Sigmoid colon (tissue), 7 donors: ENCODE results near the gene ASIC3. TPM values are rescaled to one million over a fixed set of nuclear protein-coding genes. Genes with fewer than 3 reads are reported as not detected.
A peak's percentile ranks its signal among the peaks of the same experiment; 100 is the strongest.

Source experiments
- DNase-seq: peaks from one replicate; pipeline ENCODE4 v3.0.0-alpha.2; 2019
- H3K27ac ChIP-seq, 4 donors: fragments of 200-600 bp; sonication (generic); one replicate each; pipeline ENCODE4 v1.5.1; 2016 to 2019; ENCODE audit warnings: mild to moderate bottlenecking in 1 of 4
- H3K27me3 ChIP-seq, 3 donors: fragments of 200-600 bp; sonication (generic); one replicate each; pipeline ENCODE4 v1.5.1; 2019; ENCODE audit warnings: mild to moderate bottlenecking in 1 of 3
- H3K36me3 ChIP-seq, 4 donors: fragments of 200-600 bp; sonication (generic); one replicate each; pipeline ENCODE4 v1.5.1; 2016 to 2019
- H3K4me1 ChIP-seq, 4 donors: fragments of 200-600 bp; sonication (generic); one replicate each; pipeline ENCODE4 v1.5.1; 2017 to 2019
- H3K4me3 ChIP-seq, 4 donors: fragments of 200-600 bp; sonication (generic); one replicate each; pipeline ENCODE4 v1.5.1; 2017 to 2019; ENCODE audit warnings: mild to moderate bottlenecking in 2 of 4, moderate library complexity in 1 of 4
- H3K9me3 ChIP-seq, 4 donors: fragments of 200-600 bp in 3 of 4; sonication (generic) in 3 of 4; one replicate each; pipeline versions ENCODE4 v1.5.1 to v1.6.1; 2013 to 2019
- EP300 ChIP-seq, 4 donors: sonication (generic); formaldehyde crosslinking; IDR thresholded peaks; one replicate each; pipeline ENCODE4 v1.6.1; 2017; ENCODE audit warnings: antibody characterized with exemption in 4 of 4
- POLR2A ChIP-seq, 2 donors: fragments of 450-650 bp; IDR thresholded peaks; one replicate each; pipeline ENCODE4 v1.6.1; 2016; ENCODE audit warnings: antibody characterized with exemption in 2 of 2, mild to moderate bottlenecking in 2 of 2, moderate library complexity in 2 of 2
- POLR2AphosphoS5 ChIP-seq, 4 donors: sonication (generic); formaldehyde crosslinking; IDR thresholded peaks; one replicate each; pipeline ENCODE4 v1.6.1; 2017; ENCODE audit warnings: antibody characterized with exemption in 4 of 4
- WGBS, 2 donors: extraction: QIAGEN DNeasy Blood & Tissue Kit; methylation state at CpG; one replicate each; pipeline ENCODE4 v1.1.7; 2013; 5-methylcytosine and 5-hydroxymethylcytosine counted together
- intact Hi-C: fragments of 100-400 bp; cut with DNase I; formaldehyde crosslinking; loops from one replicate; pipeline ENCODE4 v1.15.1; 2023
- polyA plus RNA-seq, 3 donors: library from polyadenylated mRNA; stranded (reverse); fragments of 200-250 nt; gene quantifications; one replicate each; pipeline ENCODE4 v1.2.3, GENCODE V29; 2013
- total RNA-seq, 4 donors: library from RNA; depleted of rRNA; stranded (reverse); fragments of >200 nt; gene quantifications; one replicate each; pipeline ENCODE4 v1.1.0, GENCODE V29; 2016
- TF ChIP-seq, protein P1 (sequence below), 4 experiments: fragments of 450-650 bp in 3 of 4; fragments of 200-600 bp in 1 of 4; IDR thresholded peaks; one replicate each; pipeline ENCODE4 v1.5.1; 2016 to 2019; ENCODE audit warnings: antibody characterized with exemption in 4 of 4, mild to moderate bottlenecking in 3 of 4, moderate library complexity in 2 of 4
- donor health status: healthy with polysubstance abuse.
- donor health status: Bipolar disorder and iron deficiency.
- donor health status: healthy.

Gene ASIC3
- total and polyA plus RNA-seq, 7 donors, result 0.46 to 8.6 (median 3.1) TPM

GRCh38 chr7:151086802-151087244, 38.5 kb downstream of the ASIC3 start:
- WGBS, 2 donors, result 1% methylated on average over 52 to 55 of the region's 56 CpGs
- DNase-seq, result no peak
- Histone ChIP-seq H3K27me3 (no peaks in the 10 kb centered on the region), H3K9me3 (no peaks in the 10 kb centered on the region), H3K4me1 (peaks cover 0 to 72% (median 67%) of the 10 kb centered on the region in 4 donors), H3K4me3 (peak overlapping the region; percentile 59 to 89 (median 74)), H3K27ac (peak overlapping the region; percentile 86 to 96 (median 88)), H3K36me3 (peaks cover 0 to under 1% (median 0%) of the 10 kb centered on the region in 4 donors)
- intact Hi-C loops, result loop anchor here (1.0 to 5.0 kb wide), 3 partner anchors 24 to 110 kb away; partner anchors contain the start of genes KCNH2 and SLC4A2
- TF ChIP-seq, protein P1, sequence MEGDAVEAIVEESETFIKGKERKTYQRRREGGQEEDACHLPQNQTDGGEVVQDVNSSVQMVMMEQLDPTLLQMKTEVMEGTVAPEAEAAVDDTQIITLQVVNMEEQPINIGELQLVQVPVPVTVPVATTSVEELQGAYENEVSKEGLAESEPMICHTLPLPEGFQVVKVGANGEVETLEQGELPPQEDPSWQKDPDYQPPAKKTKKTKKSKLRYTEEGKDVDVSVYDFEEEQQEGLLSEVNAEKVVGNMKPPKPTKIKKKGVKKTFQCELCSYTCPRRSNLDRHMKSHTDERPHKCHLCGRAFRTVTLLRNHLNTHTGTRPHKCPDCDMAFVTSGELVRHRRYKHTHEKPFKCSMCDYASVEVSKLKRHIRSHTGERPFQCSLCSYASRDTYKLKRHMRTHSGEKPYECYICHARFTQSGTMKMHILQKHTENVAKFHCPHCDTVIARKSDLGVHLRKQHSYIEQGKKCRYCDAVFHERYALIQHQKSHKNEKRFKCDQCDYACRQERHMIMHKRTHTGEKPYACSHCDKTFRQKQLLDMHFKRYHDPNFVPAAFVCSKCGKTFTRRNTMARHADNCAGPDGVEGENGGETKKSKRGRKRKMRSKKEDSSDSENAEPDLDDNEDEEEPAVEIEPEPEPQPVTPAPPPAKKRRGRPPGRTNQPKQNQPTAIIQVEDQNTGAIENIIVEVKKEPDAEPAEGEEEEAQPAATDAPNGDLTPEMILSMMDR (IDR thresholded peaks at IDR 0.05), result no peak
- no peak for TF ChIP-seq POLR2A (IDR thresholded peaks at IDR 0.05)
- TF ChIP-seq POLR2AphosphoS5 (IDR thresholded peaks at IDR 0.05), result no peak
- TF ChIP-seq EP300 (IDR thresholded peaks at IDR 0.05), result no peak

DNA sequence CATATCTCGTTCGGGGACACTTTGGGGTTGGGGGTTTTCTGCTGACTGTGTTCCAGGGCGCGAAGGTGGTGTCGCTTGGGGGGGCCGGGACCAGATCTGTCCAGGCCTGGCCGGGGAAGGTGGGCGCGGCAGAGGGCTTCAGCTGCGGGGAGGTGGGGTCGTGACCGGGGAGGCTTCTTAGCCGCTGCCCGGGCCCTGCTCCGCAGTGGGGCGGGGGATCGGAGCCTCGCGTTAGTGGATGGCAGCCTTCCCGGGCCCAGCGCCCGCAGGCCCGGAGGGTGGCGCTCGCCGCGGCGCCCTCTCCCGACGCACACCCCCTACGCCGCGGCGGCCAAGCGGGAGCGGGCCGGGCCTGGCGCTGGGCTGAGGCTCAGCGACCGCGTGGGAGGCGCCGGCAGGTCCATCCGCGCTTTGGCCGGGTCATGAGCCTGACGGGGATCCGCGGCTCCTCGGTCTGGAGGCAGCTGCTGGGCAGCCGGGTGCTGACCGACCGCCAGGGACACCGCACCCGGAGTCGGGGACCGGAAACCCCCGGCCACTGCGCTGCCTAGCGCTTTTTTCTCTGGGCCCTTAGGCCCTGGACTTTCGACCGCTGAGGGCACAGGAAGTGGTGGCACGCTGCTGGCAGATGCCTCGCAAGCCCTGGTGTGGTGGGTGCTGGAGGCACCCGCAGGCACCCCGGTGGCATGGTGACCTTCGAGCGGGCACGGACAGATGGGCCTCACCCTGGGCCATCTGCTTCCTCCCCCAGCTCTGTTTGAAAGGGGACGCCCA, 39.1 kb downstream of the ASIC3 start:
- Histone ChIP-seq H3K4me3 (peak overlapping the region; percentile 59 to 89 (median 74)), H3K9me3 (no peaks in the 10 kb centered on the region), H3K27ac (peak overlapping the region; percentile 86 to 96 (median 88)), H3K36me3 (peaks cover 0 to 3% (median under 1%) of the 10 kb centered on the region in 4 donors), H3K4me1 (peaks cover 0 to 68% (median 63%) of the 10 kb centered on the region in 4 donors), H3K27me3 (no peaks in the 10 kb centered on the region)
- WGBS, 2 donors, result 1 to 2% methylated on average over 70 of the region's 70 CpGs
- TF ChIP-seq, protein P1 (IDR thresholded peaks at IDR 0.05), result peak in 2 of 4 experiments; percentile 2 to 13
- no peak for TF ChIP-seq EP300 (IDR thresholded peaks at IDR 0.05)
- TF ChIP-seq POLR2AphosphoS5 (IDR thresholded peaks at IDR 0.05), result peak in 1 of 4 donors; percentile 48
- intact Hi-C loops, result loop anchor here (1.0 to 5.0 kb wide), 2 partner anchors 24 to 110 kb away; partner anchors contain the start of gene KCNH2
- DNase-seq, result peak; percentile 84

GRCh38 chr7:151088019-151088855, 39.9 kb downstream of the ASIC3 start:
- peaks cover 0 to 72% (median 58%) of the 10 kb centered on the region in 4 donors for H3K4me1 ChIP-seq
- H3K36me3 ChIP-seq, result peaks cover 0 to 3% (median 1%) of the 10 kb centered on the region in 4 donors
- H3K27ac ChIP-seq, result peak overlapping the region; percentile 86 to 96 (median 88)
- no peaks in the 10 kb centered on the region for H3K9me3 ChIP-seq
- intact Hi-C loops, result loop anchor here (5.0 kb wide), 1 partner anchor 111 kb away; the partner anchor contains the start of gene KCNH2
- no peaks in the 10 kb centered on the region for H3K27me3 ChIP-seq
- DNase-seq, result no peak
- H3K4me3 ChIP-seq, result peak overlapping the region; percentile 59 to 89 (median 74)
- no peak for TF ChIP-seq EP300 (IDR thresholded peaks at IDR 0.05)
- no peak for TF ChIP-seq POLR2AphosphoS5 (IDR thresholded peaks at IDR 0.05)
- no peak for TF ChIP-seq POLR2A (IDR thresholded peaks at IDR 0.05)
- TF ChIP-seq, protein P1 (IDR thresholded peaks at IDR 0.05), result no peak
- 48 to 57% methylated on average over 16 of the region's 16 CpGs for WGBS, 2 donors

DNA sequence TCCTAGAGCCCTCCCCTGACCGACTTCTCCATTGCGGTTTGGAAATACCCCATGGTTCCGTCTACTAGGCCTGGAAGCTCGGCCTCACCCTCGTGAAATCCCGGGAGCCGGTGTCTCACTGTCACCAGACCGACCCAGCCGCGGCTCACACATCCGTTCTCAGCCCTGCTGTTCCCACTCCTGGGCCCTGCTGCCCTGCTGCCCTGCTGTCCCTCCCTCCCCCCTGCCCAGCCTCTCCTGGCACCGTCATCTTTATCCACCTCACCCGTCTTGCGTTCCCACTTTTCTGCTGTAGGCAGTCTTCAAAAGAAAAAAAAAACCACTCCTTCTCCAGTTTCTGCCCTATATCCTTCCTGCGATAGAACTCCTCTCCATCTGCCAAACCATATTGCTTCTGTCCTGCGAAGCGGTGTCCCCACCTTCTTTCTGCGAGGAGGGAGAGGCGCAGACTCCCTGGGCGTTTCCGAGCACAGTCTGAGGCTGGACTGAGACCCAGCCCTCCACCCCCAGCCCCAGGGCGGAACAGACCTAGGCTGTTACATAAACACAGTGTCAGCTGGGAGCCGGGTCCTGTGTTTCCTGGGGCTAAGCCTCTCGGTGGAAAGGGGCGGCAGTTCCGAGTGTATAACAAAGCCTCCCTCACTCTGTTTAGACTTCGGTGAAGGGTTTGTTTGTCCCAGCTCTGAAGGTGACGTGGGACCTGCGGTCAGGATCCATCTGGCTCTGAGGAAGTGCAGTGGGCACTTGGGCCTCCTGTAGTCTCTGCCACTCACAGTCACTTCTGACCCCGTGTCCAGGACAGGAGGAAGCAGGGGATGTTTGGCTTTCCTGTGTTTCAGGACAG, 40.7 kb downstream of the ASIC3 start:
- Histone ChIP-seq H3K27me3 (no peaks in the 10 kb centered on the region), H3K4me1 (peaks cover 0 to 67% (median 55%) of the 10 kb centered on the region in 4 donors), H3K36me3 (peaks cover 0 to 3% (median 1%) of the 10 kb centered on the region in 4 donors), H3K27ac (peak overlapping the region; percentile 86 to 96 (median 88)), H3K9me3 (no peaks in the 10 kb centered on the region), H3K4me3 (peak overlapping the region; percentile 1 to 89 (median 50))
- 42 to 77% methylated on average over 30 of the region's 30 CpGs for WGBS, 2 donors
- intact Hi-C loops, result loop anchor here (5.0 kb wide), 1 partner anchor 112 kb away; the partner anchor contains the start of gene KCNH2
- DNase-seq, result peak; percentile 93
- TF ChIP-seq EP300 (IDR thresholded peaks at IDR 0.05) (no peak), POLR2AphosphoS5 (IDR thresholded peaks at IDR 0.05) (peak; percentile 6 to 67 (median 44))
